Epidermal melanocyte (primary cell): ENCODE results near the gene CDKAL1.

ENCODE experiments used
- DNase-seq: peaks from one replicate; pipeline ENCODE4 v3.0.0; 2011; ENCODE audit warnings: low spot score; ENCODE audit not compliant: insufficient read length

Gene CDKAL1

DNA sequence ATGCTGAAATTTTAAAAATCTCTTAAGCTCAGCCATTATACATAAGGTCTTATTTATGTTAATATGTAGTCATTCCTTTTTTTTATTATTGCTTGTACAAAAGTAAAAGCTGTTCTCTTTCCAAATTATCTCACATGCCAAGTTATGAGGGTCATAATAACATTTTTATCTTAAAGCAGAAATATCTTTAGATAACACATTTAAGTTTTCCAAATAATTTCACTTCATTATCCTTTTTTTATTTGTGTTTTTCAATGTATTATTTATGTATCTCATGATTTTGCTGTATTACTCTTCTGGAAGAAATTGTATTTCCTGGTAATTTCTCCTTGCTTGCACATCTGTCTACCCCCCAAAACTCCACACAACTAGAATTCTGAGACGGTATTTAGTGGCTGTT is 598.2 kb downstream of the CDKAL1 start:
- no peak for DNase-seq

DNA sequence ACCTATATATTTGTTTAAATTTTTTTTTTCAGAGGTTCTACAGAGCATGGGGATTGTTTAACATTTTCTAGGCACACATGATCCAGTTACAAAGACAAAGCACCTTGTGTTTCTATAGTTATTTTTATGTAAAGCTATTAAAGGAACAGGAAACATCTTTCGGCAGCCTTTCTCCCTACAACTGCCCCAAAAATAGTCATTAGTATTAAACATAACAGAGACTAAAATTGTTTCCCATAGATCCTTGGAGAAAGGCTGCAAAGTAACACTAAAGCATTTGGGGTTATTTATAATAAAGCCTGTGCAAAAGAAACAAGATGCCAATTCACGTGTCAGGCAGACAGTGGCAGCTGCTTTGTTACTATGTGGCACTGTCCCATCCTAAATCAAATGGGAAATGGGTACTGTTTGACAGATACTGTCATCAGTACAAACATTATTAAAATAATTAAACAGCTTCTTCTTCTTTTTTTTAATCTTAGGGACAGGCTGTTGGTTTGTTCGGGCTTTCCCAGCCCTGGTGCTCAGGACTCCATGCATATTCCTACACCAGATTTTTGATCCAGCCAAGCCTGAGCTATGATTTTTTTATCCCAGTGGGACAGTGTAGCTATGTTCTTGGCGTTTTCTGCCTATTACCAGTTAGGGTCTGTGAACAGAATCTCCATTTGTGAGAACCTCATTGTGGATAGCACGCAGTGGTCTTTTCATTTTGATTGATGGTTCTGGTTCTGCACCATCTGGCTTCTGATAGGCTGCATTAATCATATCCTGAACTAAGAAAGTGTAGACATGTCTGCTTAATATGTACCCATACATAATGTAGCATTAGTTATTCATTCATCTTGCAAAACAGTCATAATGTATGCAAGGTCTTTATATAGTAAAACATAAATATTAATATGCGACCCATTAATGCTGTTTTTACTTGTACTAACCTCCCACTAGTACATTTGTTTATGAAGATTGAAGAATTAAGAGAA is 598.9 kb downstream of the CDKAL1 start:
- DNase-seq: no peak

DNA sequence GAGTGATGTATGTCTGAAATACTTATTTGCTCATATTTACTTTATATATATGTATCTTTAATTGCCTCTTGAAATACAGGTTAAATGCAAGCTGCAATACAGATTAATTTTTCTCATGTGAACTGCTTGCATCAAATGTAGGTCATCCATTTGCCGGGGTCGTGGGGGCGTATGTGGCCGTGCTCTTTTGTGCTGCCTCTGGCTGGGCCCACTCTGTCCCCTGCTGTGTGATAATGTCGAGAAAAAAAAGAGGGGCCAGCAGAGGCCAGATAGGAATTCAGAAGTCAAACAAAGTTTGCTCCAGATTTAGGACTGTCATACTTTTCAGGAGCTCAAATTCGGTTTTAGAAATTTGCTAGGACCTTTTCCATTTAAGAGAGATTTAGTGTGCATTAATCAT is 599.6 kb downstream of the CDKAL1 start:
- DNase-seq: no peak

DNA sequence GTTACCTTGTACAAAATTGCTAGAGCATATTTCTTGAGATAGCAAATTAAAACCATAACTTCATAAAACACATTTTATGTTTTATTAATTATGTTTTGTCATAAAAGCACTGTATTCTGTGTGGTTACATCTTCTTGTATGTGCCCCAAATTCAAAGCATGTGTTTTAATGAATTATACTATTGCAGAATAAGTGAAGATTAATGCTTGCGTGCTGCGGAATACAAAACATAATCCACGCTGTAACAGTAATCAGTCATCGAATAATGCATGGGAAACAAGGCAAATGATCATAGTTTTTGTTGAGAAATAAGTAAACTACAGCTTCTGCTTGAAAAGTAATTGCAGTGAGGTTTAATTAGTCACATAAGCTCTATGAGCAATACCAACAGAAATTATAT is 600.1 kb downstream of the CDKAL1 start:
- no peak for DNase-seq

DNA sequence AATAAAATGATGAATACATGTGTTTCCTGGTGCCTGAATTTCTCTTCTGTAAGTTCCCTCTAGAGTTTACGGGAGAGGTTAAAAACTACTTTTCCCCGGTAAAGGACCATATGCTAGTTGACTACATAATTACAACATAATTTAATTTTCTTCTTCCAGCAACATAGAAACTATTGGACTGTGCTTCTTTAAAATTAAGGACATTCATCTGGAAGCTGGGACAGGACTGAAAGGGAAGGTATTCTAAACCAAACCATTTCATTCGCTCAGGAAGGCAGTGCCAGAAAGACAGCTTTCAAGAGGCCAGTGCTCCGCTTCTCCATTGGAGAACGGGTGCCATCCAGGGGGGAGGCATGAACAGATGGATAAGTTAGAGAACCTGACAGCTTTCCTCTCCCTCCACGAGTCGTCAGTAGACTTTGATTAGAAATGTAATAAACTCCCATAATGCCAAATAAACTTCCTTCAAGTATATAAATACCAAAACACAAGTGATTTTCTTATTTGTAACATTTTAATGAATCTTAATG is 601.3 kb downstream of the CDKAL1 start:
- DNase-seq: no peak

DNA sequence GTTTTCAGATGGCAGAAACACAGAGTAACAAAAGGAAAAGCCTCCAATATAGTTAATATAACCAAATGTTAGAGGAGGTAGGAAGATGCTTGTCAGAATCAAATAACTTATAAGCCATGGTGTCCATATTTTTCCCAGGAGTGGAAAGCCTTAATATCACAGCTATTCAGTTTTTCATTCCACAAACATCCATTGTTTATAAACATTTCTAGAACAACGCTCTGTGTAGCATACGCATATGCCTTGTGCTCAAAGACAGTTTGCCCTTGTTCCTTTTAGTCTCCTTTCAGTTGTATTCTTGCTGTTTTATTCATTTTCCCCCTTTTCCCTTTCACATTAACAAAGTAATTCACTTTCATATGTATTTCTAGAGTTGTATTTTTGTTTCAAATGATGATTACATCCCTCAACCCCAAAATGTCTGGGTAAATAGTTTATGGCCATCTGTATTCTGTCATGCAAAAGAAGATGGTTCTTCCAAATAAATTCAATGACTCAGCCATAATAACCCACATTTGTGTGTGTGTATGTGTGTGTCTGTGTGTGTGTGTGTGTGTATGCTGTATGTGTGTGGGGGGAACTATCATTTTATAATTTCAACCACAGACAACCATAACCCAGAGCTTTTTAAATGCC is 603.6 kb downstream of the CDKAL1 start:
- DNase-seq: no peak

DNA sequence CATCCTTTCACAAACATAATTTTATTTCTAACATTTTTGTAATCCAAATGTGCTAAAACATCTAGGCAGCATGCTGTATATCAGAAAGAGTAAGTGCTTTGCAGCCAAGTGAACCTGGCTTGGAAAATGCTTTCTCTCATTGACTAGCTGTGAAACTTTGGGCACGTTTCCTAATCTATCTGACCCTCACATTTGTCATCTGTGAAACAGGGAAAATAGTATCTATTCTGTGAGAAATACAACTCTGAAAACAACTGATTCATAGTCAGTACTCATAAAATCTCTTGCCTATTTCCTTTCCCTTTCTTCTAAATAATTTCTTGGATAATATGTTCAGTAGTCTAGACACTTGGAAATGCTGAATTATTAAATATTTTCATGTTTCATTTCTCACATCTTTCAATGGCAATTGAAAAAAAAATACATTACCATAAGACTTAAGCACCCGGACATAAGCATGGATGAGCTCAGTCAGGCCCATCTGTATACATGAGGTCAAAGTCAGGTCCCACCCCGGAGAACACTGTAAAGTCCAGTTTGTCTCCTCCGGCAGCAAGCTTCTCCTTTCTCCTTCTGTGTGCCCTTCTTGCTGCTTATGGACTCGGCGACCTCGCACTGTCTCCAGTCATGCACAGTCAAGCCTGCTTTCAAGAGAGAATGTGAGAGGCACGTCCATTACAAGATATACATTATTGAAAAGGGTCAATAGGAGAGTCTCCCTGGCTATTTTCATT is 604.2 kb downstream of the CDKAL1 start:
- DNase-seq: no peak

DNA sequence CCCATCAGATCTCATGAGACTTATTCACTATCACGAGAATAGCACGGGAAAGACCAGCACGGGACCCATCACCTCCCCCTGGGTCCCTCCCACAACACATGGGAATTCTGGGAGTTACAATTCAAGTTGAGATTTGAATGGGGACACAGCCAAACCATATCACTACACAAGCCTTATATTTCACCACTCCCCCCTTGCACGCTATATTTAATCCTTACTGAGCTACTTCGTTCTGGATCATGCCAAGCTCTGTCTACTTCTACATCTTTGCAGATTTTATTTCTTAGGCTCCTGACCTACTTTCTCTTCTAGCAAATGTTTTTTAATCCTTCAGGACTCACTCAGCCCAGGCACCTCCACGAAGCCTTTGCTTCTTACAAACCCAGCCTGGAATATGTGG is 606.7 kb downstream of the CDKAL1 start:
- DNase-seq: no peak

DNA sequence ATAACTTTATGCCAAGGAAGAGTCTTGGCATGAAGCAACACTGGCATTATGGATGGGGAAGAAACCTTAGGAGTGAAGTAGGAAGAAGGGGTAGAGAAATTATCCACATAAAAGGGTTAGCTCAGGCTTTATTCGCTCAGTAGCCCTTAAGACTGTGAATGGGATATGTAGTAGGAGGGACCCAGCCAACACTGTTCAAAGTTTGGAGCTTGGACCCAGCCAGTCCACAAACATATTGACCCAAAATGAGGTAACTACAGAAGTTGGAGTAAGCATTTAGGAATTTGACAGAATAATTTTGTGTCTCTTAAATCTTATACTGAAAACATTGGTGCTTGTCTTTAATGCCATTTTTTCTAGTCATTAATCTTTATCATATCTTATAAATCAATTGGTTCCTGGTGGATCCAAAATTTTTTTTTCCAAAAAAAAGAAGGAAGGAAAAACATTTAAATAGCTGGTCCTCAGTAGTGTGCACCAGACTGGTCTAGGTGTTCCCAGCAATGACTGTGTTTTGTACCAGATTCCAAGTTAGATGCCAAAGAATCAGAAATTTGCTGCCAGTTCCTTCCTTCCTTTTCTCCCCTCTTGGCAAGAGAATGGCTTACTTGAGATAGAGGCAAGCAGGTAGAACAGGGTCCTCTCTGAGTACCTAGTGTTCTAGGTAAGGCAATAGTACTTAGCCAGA is 607.5 kb downstream of the CDKAL1 start:
- no peak for DNase-seq

DNA sequence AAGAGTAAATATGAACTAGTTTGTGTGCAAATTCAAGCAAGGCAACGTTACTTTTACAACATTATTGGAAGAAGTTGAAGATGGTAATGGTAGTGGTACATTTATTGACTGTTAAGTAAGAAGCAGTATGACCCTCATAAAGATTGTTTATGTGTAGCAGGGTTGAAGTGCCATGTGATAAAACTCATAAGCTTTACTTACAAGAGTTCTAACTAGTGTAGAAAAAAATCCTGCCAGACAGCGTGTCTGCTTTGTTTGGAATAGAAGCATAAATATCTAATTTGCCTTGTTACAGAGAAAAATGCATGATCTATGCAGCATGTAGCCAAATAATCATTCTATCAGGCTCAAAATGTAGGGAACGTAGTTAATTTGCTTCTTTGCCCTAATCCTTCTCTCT is 608.5 kb downstream of the CDKAL1 start:
- no peak for DNase-seq

DNA sequence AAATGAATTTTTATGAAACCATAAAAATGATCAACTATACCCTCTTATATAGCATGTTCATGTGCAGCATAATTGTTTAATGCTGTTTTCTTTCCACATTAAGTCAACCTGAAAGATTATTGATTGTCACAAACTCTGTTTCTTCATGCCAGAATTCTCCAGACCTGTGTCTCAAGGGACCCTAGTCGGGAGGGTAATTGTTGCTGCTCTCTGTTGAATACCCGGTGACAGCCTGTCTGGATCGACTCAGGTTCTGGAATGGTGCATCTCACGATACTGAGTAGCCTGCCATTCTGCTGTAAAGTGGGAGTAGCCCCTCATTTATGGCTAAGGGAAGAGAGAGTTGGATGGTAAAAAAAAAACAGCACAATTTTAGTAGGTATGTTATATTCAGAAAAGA is 609.4 kb downstream of the CDKAL1 start:
- no peak for DNase-seq

DNA sequence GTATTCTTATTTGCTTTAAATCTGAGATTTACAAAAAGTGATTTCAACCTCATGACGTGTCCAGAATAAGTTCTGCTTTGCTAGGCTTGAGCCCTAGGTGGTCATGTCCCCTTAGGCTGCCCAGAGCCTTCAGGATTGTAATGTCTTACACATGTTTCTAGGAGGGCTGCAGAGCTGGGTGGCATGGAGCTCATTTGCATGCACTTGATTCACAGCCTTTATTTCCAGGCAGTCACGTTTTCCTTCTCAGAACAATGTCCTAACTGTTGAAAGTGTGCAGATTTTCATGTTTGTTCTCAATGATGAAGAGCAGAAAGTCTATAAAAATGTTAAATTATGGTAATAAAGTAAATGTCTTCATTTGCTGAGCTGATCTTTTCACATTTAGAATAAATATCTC is 610.7 kb downstream of the CDKAL1 start:
- DNase-seq: no peak

DNA sequence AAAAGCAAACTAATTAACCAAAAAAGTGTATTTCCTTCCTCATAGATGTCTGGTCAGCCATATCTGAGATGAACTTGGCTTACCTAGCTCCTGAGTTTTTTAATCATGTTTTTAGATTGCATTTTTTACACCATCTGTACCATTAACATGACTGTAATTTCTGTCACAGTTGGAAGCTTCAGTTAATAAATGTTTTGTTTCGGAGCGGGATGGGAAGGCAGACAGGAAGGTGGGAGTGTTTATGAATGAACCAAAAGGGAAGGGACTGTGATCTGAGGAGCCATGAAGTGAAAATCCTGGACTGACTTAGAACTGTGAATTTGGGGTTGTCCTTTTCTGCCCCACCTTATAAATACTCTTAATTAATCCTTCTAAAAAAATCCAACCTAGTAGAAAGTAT is 613.7 kb downstream of the CDKAL1 start:
- DNase-seq: no peak

DNA sequence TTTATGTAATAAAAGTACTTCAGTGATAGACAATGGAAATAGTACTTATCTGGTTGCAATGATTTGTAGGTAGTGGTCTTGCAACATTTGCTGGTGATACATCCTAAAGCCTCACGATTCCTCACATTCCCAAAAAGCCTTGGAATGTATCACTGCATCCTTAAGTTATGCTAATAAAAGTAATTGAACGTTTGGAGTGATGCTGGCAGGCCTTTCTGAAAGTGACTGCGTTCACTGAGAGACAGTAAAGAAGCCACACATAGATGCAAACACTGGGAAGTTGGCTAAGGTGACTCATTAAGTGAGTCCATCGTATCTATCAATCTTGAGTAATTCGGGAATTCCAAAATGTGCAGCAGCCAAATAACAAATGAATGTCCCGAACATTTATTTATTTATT is 615.2 kb downstream of the CDKAL1 start:
- DNase-seq: no peak

DNA sequence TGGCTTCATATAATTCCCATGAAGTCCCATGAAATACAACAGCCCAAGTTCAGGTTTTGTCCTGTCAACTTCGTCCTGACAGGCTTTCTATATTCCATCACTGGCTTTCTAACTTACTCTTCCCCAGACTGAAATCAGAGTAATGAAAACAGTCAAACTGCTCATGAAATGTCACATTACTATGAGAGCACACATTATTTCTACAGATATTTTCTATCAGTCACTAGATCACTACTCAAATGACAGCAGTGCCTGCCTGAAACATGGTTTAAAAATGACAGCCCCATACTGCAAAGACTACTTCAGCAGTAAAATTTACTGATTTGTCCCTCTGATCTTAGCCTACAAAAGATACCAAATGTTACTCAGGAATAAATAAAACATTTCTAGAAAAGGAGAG is 616.4 kb downstream of the CDKAL1 start:
- DNase-seq: no peak

DNA sequence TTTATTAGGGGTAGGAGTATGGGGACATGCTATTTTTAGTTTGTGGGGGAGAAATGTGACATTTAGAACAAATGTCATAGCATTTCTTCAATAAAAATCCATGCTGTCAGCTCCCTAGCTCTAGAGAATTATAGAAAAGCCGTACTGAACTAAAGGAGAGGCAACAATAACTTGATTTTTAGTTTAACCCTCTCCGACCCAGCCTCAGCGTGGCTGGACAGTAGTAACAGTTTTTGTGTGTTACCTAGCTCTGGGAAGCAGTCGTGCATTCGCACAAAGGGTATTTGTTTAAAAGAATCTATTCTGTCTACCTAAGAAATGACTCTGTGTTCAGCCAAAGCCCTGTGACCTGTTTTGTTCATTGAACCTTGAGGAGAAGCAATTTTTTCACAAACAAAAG is 616.9 kb downstream of the CDKAL1 start:
- no peak for DNase-seq

DNA sequence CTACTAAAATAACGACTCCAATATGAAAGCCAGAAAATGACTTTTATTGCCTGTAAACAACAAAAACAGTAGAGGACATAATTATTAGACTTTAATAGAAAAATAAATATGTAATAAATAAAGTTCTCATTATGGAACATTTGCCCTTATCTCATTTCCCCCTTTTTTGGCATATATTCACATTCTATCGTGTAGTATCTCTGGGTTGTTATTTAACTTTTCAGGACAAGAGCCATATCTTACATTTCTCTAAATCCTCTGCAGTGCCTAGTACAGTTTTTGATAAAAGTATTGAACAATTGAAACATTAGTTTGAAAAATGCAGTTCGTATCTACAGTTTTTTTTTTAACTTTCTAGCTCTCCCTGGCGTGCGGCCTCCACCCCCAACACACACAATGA is 617.3 kb downstream of the CDKAL1 start:
- no peak for DNase-seq

DNA sequence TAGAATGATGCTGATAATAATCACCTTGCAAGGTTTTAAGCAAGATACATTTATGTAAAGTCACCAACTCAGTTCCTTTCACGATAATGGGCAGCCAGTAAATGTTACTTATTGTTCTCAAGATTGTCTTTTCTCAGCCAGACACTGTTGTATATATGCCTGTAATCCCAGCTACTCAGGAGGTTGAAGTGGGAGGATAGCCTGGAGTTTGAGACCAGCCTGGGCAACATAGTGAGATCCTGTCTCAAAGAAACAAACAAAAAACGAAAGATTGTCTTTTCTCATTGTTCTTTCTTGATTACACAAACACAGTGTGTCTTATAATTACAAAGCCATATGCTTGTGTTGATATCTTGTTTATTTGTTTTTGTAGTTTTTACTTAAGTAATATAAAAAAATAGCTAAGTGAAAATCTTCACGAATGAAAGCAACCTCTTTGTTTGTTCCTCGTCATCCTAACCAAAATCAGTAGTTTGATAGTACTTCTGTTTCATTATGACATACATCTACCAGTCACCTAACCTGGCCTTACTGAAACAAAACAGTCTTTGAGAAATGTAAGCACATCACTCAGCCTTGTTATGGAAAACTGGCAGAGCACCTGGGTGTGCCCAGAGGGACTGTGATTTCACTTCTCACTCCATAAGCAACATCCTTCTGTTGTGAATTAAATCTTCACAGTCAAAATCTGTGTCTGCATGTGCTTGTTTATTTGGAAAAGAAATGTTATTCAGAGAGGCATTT is 623.1 kb downstream of the CDKAL1 start:
- DNase-seq: no peak

DNA sequence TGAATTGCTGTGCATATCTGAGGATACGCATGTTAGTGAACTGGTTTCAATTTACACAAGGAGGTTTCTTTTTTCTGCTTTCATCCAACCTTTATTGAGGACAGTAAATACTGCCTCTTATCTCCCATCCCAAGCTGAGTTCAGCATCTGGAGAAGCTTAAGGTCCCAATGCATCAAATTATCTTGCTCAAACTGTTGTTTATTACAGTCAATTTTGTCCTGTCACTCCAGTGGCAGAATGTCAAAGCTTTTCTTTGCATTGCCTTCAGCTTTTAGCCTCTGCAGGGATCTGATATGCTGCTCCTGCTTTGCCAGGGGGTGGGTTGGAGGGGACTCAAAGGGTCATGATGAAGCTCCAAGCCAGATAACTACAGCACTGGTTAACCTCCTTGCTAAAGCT is 623.9 kb downstream of the CDKAL1 start:
- DNase-seq: no peak

DNA sequence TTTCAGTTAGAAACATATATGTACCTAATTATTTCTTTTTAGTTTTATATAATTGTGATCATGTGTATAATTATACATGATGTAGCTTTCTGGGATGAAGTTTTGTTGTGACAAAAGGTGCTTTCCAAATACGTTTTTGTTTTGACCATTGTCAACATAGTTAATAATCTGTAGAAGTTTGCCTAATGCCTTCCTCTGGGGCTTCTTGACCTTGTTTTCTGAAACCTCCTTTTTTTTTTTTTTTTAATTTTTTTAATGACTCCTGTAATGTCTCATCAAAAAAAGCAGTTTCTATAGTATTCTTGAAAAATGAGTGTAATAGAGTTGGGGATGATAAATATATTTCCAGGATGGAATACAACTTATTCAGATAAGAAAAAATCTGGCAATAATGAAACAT is 624.6 kb downstream of the CDKAL1 start:
- DNase-seq: no peak

DNA sequence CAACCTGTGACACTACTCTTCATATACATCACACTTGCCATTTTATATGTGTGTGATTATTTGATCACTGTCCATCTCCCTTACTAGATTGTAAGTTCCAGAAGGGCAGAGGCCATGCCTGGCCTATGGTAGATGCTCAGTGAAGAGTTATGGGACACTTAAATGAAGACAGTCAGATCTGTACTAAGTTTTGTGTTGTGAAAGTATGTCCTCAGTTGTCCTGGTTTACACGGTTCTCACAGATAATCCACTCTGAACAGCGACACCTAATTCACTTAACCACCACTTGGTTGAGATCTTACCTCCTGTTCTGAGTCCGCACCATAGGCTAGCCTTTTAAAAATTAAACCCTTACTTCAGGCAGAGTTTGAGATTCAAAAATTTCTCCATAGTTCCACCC is 625.2 kb downstream of the CDKAL1 start:
- DNase-seq: no peak
